Stimulated activated CD4-positive, alpha-beta T cell treated with anti-CD3 and anti-CD28 coated beads, Interleukin-15, amount 100 ng/mL, for 24 hours (primary cell): ENCODE data around the gene MKX.

ENCODE experiments used
- DNase-seq: peaks from one replicate; pipeline ENCODE4 v3.0.0-alpha.2; 2020

MKX gene

DNA sequence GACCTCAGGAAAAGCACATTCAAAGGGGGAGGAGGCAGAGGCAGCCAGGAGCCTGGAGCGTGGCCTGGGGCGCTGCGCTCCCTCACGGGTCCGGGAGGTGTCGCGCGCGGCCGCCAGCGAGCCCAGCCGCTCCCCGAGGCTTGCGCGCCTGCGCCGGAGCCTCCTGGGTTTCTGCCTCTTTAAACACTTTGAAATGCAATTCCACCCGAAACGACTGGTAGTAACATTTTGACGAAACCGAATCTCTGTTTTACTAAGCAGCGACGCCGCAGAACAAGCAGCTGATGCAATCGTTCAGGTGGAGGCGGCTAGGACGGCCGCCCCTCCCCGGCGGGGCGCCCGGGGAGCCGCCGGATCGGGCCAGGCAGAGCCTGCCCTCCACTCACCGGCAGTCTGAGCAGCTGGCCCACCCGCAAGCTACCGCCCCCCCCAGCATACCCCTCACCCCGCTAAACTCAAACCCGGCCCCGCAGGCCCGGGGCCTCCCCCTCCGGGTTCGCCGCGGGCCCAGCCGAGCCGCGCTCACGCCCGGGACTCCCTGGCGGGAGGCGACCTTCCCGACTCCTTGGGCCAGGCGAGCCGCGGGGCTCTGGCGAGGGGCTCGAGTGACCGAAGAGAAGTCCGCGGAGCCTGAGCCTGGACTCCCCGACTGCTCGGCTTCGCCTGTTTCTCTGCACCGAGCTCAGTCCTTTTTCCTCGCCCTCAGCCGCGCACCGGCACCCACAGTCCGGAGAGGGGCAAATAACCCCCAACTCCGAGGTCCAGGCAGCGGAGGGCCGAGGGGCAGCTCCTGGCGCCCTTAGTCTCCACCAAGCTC, 3.2 kb downstream of the MKX start:
- peak; percentile 90 for DNase-seq

DNA sequence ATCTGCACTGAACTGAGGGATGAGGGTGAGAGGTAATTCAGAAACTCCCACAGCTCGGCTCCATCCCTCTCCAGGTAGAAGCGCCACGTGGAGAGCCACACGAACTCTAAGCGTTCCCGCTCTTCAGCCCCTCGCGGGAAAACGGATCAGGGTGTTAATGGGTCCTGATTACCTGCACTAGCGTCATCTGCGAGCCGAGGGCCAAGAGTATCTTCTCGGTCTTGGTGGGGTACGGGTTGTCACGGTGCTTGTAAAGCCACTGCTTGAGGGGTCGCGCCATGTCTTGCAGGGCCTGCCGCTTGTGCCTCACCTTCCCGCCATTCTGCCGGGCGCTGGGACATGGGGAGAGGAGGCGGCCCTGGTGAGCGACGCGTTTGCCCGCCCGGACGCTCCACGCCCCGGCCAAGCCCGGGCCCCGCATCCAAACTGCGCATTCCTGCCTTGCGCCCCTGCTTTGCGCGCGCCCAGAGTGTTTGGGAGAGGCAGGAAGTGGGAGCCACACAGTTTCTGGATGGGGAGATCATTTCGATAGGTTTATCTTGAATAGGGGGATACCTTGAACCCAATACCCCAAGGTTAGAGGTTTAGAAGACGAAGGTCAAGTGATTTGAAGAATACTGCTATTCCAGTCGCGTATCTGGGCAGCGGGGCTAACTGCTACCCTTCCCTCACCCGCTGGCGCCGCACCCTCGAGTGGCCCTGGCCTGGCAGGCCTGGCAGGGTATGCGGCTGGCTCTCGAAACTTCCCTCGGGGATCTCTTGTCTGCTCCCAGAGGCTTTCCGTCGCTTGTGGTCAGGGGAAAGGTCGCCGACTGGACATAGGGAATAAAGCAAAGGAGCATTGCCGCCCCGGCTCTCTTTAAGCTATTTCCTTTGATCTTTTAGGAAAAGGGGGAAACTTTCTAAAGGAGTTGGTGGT, 4.2 kb downstream of the MKX start:
- DNase-seq, result peak; percentile 22

DNA sequence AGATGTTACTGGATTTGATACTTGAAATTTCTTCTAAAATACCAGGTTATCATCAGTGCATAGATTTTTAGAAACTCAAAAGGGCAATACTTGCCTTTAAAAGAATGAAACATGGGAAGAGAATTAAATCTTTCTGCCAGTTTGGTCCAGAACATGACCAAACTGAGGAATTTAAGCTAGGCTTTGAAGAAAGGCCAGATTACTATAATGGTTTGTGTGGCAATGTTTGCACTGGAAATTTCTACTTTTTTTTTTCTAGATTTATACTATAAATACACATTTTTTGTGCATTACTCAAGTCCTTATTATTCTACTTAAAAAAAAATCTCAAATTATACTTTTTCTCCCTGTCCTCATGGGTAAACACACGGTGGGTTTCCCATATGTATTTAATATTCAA, 9.2 kb downstream of the MKX start:
- DNase-seq, result no peak

DNA sequence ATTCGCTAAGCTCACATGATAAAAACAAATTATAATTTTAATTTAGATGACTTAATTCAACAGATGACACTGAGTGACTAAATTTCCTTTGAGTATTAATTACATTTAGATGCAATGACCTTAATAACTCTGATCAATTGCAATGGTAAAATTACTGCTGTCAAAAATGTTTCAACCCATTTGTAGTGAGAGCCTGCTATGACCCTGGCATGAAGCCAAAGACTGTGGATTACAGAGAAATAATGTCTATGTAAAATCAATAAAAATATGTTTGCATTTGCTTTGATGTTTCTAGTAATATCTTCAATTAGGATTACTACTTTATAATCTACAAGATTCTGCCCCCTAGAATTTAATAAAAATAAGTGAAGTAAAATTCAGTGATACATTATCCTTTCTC, 15.6 kb downstream of the MKX start:
- no peak for DNase-seq

DNA sequence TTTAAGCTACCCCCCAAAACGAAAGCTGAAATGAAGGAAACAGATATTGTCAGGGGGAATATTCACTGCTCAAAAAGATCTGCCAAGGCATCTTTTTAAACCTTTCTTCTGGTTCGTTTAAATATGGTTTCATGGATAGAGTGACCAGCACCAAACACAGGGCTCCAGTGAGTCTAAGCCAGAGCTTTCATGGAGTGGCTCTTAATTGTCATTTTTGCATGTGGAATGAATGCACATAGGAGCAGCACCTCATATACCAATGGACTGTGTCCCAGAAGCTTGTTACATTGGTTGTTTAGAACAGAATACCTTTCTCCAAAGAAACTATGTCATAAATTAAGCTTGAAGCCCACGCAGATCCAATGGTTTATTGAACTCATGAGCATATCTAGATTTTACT, 17.3 kb downstream of the MKX start:
- no peak for DNase-seq

DNA sequence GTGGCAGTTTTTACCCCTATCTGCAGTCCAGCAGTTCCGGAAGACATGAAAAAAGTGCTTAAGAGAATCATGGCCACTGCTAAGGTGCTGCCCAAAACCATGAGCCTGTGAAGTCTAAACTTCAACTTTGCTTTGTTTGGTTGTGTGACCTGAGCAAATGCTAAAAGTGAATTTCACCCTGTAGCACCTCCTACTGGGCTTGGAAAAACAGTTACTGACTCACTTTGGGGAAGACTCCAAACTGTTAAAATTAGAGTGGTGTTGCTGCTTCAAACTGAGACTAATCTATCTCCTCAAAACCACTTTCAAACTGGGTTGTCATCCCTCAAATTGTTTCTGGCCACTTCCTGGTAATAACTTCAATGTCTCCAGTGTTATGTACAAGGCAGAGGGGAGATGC, 21.3 kb downstream of the MKX start:
- DNase-seq, result no peak

DNA sequence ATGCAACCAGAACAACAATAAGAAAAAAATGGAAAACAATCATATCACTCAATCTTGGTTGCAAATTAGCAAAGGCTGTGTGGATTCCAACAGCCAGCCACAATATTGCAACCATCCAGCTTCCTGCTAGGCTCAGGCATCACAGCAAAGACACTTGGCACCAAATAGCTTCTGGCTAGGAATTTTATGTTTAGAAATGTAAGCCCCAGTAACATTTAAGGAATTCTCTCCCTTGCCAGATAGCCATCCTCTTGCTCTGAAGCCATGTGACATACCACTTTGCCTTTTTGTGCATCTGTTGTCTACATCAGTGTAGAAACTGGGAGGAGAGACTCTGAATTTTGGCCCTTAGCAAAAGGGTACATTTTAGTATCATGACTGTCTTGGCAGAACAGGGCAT, 22.2 kb downstream of the MKX start:
- no peak for DNase-seq

DNA sequence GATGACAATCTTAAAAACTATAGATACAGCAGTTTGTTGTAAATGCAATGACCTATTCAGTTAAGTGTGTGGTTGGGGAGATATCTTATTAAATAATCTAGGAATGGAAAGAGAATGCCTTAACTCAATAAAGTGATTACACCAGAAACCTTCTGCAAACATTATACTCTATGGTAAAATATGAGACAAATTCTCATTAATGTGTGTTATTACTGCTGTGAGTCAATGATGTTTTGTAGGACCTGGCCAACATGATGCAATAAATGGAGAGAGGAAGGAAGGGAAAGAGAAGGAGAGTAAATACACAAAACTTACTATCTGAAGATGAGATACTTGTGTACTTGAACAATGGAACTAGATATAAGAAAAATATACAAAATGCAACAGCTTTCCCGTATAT, 25.1 kb downstream of the MKX start:
- DNase-seq, result no peak

DNA sequence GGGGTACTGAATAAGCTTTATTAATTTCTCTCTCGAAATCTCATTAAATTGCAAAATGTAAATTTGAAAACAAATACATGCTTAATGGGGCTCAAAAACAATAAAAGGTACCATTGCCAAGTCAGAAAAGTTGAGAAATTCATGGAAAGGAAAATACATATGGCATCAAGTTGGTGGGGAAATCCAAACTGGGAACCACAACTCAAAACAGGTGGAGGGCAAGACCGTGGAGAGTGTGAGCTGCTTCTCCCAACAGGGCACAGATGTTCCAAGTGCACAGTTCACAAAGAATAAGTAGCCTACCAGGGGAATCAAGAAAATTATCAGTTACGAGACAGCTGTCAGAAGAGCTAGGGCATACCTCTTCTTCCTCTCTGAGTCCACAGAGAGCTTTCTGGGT, 26.6 kb downstream of the MKX start:
- no peak for DNase-seq

DNA sequence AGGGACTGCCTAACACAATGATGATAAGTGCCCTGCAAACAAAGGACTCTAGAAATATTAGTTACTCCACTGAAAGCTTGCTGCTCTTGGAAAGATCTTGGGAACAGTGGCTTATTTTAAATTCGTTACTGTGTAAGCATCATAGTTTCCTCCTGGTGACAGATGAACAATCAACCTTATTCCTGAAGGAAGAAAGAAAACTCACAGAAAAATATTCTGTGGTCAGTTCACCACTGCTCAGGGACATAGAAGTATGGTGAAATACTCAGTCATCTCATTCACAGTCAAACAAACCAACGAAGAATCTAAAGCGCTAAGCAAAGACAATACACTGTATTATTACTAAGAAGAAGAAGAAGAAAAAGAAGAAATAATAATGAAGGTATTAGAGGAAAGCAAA, 27.8 kb downstream of the MKX start:
- no peak for DNase-seq

DNA sequence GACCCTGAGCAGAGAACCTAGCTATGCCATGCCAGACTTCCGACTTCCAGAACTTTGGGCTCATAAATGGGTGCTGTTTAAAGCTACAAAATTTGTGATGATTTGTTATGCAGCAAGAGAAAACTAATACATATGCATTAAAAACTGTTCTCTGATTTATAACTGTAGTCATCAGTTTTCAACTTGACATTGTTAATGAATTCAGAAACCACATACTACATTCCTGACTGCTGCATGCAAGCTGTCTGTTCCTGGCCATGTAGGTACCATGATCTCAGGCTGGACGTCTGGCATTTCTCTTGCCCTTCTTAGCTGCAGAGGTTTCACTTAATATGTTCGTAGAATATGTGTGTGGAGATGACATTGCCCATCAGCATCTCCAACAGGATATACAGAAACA, 28.4 kb downstream of the MKX start:
- no peak for DNase-seq

DNA sequence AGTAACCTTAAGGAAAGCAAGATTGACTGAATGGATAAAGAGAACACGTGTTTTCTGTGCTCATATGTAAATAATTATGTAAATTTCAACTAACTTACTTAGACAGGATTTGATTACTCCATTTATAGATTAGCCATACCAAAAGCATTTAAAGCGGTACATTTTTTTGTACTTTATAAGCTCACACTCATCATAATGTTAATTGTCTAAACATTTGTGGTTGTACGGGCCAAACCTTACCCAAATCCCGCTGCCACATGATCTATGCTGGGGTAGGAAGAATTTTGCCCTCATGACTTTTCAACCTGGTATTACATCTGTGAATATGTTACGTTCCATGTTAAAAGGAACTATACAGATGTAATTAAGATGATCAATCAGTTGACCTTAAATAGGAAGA, 29.1 kb downstream of the MKX start:
- DNase-seq, result no peak

DNA sequence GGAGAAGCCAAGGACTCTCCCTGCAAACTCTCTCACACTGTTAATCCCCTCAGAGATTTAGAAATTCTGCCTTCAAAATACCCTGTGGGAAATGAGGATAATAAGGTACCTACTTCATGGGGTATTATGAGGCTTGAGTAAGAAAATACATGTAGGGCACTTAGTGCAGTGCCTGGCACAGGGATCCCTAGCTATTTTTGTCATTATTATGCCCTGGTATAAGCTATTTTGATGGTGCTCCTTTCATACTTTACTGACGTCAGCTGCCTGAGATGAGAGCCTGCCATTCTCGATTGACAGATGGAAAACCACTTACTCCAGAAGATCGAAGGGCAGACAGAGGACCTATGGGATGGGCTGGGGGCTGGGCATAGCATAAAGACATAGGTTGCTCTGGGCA, 30.1 kb downstream of the MKX start:
- DNase-seq, result no peak

DNA sequence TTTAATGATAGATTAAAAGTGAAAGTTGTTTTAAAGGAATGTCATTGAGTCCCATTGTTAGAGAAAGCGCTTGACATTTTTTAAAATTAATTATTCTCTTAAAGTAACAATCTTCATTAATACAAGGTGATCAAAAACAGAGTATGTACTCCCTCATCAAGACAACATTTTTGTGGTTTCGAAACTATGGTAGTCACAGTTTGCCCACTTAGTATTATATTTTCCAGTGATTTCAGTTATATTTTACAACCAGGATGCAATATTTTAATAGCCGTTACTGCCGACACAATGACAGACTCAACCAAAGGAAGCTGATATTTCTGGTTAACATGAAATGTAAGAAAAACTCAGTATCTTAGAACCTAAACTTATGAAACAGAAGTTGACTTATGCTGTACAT, 31.3 kb downstream of the MKX start:
- no peak for DNase-seq

DNA sequence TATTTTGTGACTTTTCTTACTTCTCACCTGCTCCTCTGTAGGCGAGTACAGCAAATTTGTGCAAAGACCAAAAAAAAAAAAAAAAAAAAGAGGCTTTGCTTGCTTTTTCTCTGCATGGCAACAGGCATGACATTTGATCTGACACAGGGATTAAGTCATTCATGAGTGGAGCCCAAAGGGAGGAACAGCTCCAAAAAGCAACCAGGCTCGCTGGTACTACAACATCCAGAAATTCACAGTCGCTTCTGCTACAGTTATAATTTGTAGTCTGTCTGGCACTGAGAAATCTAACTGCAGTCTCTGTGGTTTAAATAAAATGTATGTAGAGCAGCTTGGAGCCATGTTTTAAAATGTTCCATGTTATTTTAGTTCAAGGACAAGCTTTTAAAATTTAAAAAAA, 31.7 kb downstream of the MKX start:
- DNase-seq, result no peak

DNA sequence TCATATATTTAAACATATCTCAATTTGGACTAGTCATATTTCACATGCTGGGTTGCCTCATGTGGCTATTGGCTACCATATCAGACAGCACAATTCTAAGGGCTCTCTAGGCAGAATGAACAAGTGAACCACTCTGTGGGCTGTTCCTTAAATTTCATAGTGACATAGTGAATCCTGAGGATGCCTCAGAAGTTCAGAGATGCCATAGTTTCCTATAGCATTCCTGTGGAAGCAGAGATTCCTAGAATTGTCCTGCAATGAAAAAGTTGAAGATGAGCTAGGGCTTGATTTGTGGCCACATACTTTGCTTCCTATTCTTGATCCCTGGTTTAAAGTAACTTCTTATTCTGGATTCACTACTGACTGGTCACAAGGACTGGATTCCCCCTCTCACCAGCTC, 35.6 kb downstream of the MKX start:
- no peak for DNase-seq

DNA sequence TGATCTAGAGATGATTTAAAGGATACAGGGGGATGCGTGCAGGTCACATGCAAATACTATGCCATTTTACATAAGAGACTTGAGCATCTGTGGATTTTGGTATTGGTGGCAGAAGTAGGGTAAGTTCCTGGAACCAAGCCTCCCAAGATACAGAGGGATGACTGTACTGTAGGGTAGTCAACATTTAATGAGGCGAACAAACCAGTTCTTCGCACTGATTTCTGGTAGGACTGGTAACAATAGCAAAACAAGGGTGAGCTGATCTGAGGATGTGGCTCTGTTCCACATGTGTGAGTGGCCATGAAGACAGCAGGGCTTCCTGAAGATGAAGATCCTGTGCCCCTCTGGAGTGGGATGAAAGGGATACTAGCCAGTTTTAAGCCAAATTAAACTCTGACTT, 36.3 kb downstream of the MKX start:
- DNase-seq, result no peak

DNA sequence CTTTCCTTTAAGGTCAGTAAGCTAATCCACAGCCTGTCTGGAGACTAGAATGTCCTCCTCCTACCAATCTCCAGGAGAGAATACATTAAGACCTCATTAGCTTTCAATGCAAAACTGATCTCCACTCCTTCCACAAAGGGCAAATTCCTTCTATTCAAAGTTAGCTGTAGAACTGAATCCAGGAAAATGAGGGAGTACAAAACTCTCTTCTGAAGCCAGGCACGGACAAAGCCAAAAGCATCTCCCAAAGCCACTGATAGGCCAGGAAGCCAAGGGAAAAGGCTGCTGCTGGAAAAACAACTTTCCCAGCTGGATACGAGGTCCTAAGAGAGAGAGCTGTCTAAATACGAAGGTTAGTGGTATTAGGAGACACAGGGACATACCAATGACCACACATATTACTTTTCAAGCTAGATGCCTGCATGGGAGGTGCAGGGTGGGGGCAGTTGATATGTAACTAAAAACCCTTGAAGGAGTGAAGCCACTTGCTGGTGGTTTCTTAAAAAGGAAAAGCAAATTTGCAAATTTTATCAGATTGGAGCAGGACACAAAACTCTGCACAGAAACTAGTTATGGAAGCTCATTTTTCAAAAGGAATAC, 43.6 kb downstream of the MKX start:
- DNase-seq, result no peak

DNA sequence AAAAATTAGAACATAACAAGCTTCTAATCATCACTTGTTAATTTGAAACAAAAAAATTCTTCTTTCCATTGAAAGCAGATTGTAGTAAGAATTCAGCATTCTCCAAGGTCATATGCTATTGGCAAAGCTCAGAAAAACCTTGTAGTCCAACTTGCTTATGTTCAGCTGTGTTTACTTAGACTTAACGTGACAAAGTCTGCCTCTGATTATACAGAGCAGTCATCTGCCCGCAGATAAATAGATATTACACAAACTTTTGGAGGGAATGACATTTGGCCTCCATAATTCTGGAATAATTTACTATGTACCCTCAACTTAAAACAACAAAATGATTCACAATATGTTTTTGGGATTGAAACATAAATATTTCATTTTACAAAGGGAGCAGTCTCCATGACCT, 45.8 kb downstream of the MKX start:
- DNase-seq, result no peak

DNA sequence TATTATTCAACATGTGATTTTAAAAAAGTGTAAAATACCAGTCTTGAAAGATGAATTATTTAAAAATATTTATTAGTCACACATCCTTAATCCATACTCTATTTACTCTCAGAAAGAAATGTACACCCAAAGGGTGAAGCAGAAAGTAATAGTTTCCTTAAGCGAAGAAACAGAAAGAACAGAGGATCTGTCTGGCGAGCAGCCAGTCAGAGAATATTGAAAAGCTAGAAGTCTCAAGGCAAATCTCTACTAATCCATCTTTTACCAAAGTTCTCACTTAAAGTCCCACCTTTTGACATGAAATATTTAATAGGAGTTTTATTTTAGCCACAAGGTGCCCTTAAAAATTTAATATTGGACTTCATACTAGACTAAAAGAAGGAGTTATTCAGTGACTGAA, 46.7 kb downstream of the MKX start:
- DNase-seq, result no peak

DNA sequence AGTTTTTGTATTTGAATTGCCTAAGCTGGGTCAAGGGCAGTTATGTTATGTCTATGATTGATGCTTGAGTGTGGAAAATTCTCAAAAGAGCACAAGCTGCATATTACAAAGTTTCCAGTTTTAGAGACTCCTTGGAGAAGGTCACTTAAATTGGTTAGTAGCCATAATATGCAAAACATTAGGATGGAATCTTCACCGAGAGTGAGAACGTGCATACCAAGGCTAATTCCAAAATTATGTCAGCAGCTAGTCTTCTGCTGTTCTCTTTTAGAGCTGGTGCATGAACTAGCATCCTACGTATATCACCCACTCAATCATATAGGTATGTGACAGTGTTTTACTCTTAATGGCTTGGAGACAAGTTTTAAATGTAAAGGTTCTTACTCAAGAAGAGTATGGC, 49.2 kb downstream of the MKX start:
- DNase-seq, result no peak

DNA sequence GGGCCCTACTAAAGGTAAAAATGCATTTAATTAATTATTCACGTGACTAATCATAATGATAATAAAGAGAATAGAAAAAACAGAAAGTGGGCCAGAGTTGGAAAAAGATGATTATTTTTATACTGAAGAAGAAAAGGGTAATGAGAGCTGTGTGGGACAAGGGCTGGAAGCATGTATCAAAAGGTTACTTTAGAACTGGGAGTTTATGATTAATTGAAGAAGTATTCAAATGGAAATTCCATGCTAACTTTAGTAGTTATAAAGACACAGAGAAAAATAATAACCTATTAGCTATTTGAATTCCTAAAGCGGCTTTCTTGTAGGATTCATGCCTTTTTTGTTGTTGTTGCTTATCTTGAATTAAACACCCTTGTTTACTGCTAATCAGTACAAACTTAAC, 49.9 kb downstream of the MKX start:
- no peak for DNase-seq

DNA sequence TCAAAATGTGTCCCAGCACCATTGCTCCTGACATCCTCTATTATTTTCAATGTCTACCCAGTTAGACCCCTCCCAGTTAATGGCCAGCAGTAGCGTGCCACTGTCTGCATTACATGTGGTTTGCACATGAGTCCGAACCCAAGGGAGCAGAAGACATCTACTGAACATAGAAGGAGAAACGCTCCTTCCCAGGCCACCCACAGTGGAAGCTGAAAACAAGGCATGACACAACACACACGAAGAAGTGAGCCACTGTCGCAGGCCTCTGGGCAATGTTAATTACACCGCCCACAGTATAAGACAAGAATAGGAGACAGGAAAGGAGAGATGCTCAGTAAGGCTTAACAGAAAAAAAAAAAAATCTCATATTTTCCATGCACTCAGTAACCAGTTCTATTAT, 50.5 kb downstream of the MKX start:
- DNase-seq, result no peak

DNA sequence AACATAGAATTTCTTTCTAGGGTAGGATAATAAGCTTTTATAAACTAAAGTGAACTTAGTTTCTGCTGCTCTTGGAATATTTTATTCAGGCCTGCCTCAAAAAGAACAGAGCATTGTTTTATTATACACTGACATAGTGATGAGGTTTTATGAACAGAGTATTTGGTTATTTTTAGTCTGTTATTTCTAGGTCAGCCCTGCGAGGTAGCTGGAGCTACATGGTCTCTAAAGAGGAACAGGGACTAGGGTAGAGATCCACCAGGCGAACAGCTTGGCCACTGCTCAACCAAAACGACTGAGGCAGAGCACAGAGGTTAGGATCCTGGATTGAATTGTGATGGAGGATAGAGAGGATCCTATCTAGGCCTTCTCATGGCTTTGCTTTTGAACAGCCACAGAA, 53.0 kb downstream of the MKX start:
- no peak for DNase-seq
